ENCODE measurements around the gene FKBP15. TPM values are rescaled to one million over a fixed set of nuclear protein-coding genes. Genes with fewer than 3 reads are reported as not detected.
A peak's percentile ranks its signal among the peaks of the same experiment; 100 is the strongest.

FKBP15 gene
- total RNA-seq, 2 experiments from 2014 or later: 34.0 to 44.2 TPM

DNA sequence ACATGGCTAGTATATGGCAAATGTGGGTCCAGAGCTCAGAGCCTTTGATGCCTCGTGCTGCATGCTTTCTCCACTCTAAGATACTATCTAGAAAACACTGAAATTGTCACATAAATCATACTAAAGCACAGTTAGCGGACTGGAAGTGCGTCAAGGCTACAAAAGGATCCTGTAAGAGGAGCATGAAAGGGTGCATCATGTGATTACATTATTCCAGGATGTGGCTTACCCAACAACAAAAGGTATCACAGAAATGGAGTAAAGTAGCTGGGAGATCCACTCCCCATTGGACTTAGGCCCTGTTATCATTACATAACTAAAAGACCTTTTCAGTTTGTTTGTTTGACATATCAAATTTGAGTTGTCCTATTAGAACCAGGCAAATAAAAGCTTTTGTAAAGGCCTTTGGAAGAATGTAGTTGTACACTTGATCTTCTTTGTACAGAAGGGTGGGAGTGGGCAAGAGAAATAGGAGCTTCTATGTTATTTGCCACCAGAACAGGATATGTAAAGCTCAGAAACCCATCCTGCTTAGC lies 7.1 kb upstream of the FKBP15 start:
- H3K4me3 Mint-ChIP-seq: no peak overlapping the region
- ChIA-PET POLR2A (no interaction called here), CTCF (interaction anchor here (0.6 to 1.4 kb wide), 5 partner anchors 8 to 117 kb away, joined by 3 to 4 read pairs (median 3); no protein-coding TSS in a partner anchor)
- ATAC-seq (no peak), DNase-seq (no peak)
- peaks cover 4% of the 10 kb centered on the region for H3K36me3 Mint-ChIP-seq (ENCODE audit: low read depth)
- intact Hi-C loops (cut with DNase I, micrococcal nuclease): loop anchor here in 1 of 2 experiments (10.0 kb wide), 1 partner anchor 1053 kb away; the partner anchor contains the start of gene SUSD1
- no peaks in the 10 kb centered on the region for H3K9me3 Mint-ChIP-seq (ENCODE audit: low read depth)
- H3K27me3 Mint-ChIP-seq: no peaks in the 10 kb centered on the region
- no peak overlapping the region for H3K27ac Mint-ChIP-seq
- H3K4me1 Mint-ChIP-seq: peaks cover 26% of the 10 kb centered on the region

GRCh38 chr9:113227436-113227835 lies 6.4 kb upstream of the FKBP15 start:
- no peak overlapping the region for H3K27ac Mint-ChIP-seq
- no peaks in the 10 kb centered on the region for H3K9me3 Mint-ChIP-seq (ENCODE audit: low read depth)
- H3K4me3 Mint-ChIP-seq: no peak overlapping the region
- DNase-seq (no peak), ATAC-seq (no peak)
- H3K36me3 Mint-ChIP-seq (ENCODE audit: low read depth): peaks cover 4% of the 10 kb centered on the region
- CTCF ChIA-PET: interaction anchor here (0.6 to 0.9 kb wide), 3 partner anchors 24 to 116 kb away, joined by 3 read pairs; no protein-coding TSS in a partner anchor
- intact Hi-C loops (cut with DNase I, micrococcal nuclease): loop anchor here in 1 of 2 experiments (10.0 kb wide), 1 partner anchor 1053 kb away; the partner anchor contains the start of gene SUSD1
- H3K27me3 Mint-ChIP-seq: no peaks in the 10 kb centered on the region
- peaks cover 27% of the 10 kb centered on the region for H3K4me1 Mint-ChIP-seq
- POLR2A ChIA-PET: no interaction called here

DNA sequence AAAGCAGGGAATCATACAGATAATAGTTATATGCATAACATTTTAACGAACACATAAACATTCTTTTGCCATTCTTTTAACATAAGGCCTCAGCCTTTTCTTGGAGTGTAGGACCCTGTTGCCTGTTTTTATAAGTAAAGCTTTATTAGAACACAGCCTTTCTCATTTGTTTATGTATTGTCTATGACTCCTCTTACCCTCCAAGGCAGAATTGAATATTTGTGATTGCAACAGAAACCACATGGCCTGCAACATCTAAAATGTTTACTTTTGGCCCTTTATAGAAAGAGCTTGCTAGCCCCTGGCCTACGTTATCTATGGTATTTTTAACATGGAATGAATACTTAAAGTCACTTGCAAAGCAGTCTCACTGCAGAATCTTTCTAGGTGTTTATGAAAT lies 2.9 kb upstream of the FKBP15 start:
- Mint-ChIP-seq H3K27ac (no peak overlapping the region), H3K9me3 (ENCODE audit: low read depth) (no peaks in the 10 kb centered on the region), H3K36me3 (ENCODE audit: low read depth) (peaks cover 4% of the 10 kb centered on the region), H3K4me1 (peaks cover 39% of the 10 kb centered on the region), H3K4me3 (no peak overlapping the region), H3K27me3 (no peaks in the 10 kb centered on the region)
- CTCF ChIA-PET: interaction anchor here (0.8 kb wide), 1 partner anchor 50 kb away, joined by 3 read pairs; no protein-coding TSS in a partner anchor
- intact Hi-C loops (cut with DNase I, micrococcal nuclease): loop anchor here (5.0 to 10.0 kb wide), 4 partner anchors 293 to 1327 kb away; partner anchors contain the start of genes SUSD1 (in 1 of the 2) and UGCG (in 1 of the 2)
- DNase-seq (no peak), ATAC-seq (no peak)
- POLR2A ChIA-PET: no interaction called here

DNA sequence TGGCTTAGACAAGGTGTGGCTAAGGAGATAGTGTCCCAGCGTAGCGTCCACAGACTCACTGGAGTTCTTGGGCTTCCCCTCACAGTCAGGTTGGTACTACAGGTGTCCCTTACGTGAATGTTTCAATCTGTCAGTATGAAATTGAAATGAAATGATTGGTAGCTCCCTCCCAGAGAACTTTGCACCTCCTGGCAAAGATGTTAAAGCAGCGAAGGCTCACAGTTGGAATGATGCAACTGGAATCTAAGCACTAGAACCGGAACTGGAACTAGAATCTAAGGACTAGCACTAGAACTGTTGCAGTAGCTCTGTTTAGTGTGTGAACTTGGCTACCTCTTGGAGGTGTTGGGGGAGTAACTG lies 1.4 kb upstream of the FKBP15 start:
- Mint-ChIP-seq H3K9me3 (ENCODE audit: low read depth) (no peaks in the 10 kb centered on the region), H3K36me3 (ENCODE audit: low read depth) (peaks cover 4% of the 10 kb centered on the region), H3K27ac (peak overlapping the region; percentile 93), H3K4me3 (peak overlapping the region; percentile 89), H3K4me1 (peaks cover 42% of the 10 kb centered on the region), H3K27me3 (no peaks in the 10 kb centered on the region)
- POLR2A ChIA-PET: interaction anchor here (1.0 kb wide), 1 partner anchor 188 kb away, joined by 4 read pairs; the partner anchor contains the start of genes C9orf43 and POLE3
- ATAC-seq (no peak), DNase-seq (no peak)
- CTCF ChIA-PET: interaction anchor here (0.6 to 4.8 kb wide), 7 partner anchors 9 to 333 kb away, joined by 3 to 43 read pairs (median 3); partner anchors contain the start of genes ALAD, CDC26 and PRPF4
- intact Hi-C loops (cut with DNase I, micrococcal nuclease): loop anchor here (5.0 to 10.0 kb wide), 4 partner anchors 295 to 1325 kb away; partner anchors contain the start of genes SUSD1 (in 1 of the 2) and UGCG (in 1 of the 2)

- Mint-ChIP-seq H3K4me1 (peaks cover 42% of the 10 kb centered on the region), H3K27ac (peak overlapping the region; percentile 93), H3K9me3 (ENCODE audit: low read depth) (no peaks in the 10 kb centered on the region), H3K4me3 (peak overlapping the region; percentile 89), H3K27me3 (no peaks in the 10 kb centered on the region), H3K36me3 (ENCODE audit: low read depth) (peaks cover 7% of the 10 kb centered on the region)
- POLR2A ChIA-PET: interaction anchor here (0.9 to 1.9 kb wide), 4 partner anchors 47 to 189 kb away, joined by 3 to 9 read pairs (median 4); partner anchors contain the start of genes C9orf43, POLE3 and SLC31A2
- CTCF ChIA-PET: interaction anchor here (0.6 to 4.8 kb wide), 11 partner anchors 8 to 334 kb away, joined by 3 to 43 read pairs (median 4); partner anchors contain the start of genes ALAD, CDC26, PRPF4 and SLC31A2
- ATAC-seq (no peak), DNase-seq (peak; percentile 12)
- intact Hi-C loops (cut with DNase I, micrococcal nuclease): loop anchor here (1.0 to 10.0 kb wide), 16 partner anchors 53 to 1591 kb away; partner anchors contain the start of genes ALAD (in 2 of the 2), C9orf43 (in 2 of the 2), CDC26 (in 2 of the 2) and POLE3 (in 2 of the 2)
Measured at GRCh38 chr9:113221800-113222481, 864 bp upstream of the FKBP15 start.

DNA sequence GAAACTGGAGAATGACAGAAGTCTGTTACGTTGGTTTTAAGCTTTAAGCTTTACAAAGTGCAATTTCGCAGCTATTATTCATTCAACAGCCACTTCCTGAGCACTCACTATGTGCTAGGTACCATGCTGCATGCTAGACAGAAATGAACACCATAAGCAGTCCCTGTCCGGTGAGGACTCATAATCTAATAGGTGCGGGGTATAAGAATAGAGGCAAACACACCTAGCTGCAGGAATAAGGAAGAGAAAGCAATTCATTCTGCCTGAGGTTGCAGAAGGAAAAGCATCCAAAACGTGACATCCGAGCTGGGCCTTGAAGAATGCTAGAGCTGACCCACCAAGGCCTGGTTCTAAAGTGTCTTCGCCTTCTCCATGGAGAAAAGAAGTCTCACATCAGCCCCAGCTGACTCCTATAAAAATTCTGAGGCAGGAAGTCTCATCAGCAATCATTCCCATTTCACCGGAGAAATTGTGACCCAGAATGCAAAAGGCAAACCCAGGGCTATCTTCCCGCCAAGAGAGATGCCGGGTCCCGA lies 542 bp downstream of the FKBP15 start:
- Mint-ChIP-seq H3K36me3 (ENCODE audit: low read depth) (peaks cover 7% of the 10 kb centered on the region), H3K4me3 (peak overlapping the region; percentile 89), H3K27me3 (no peaks in the 10 kb centered on the region), H3K4me1 (peaks cover 46% of the 10 kb centered on the region), H3K9me3 (ENCODE audit: low read depth) (no peaks in the 10 kb centered on the region), H3K27ac (peak overlapping the region; percentile 93)
- intact Hi-C loops (cut with DNase I, micrococcal nuclease): loop anchor here (1.0 to 10.0 kb wide), 16 partner anchors 55 to 1590 kb away; partner anchors contain the start of genes ALAD (in 2 of the 2), C9orf43 (in 2 of the 2), CDC26 (in 2 of the 2) and POLE3 (in 2 of the 2)
- POLR2A ChIA-PET: interaction anchor here (0.6 to 1.9 kb wide), 5 partner anchors 54 to 1014 kb away, joined by 3 to 9 read pairs (median 4); partner anchors contain the start of genes C9orf43, CDC26, POLE3 and SLC31A2
- DNase-seq (peak; percentile 10), ATAC-seq (peak; percentile 27)
- CTCF ChIA-PET: interaction anchor here (0.7 to 4.8 kb wide), 12 partner anchors 8 to 841 kb away, joined by 3 to 43 read pairs (median 4); partner anchors contain the start of genes C9orf43, CDC26, POLE3 and PRPF4

- Mint-ChIP-seq H3K9me3 (ENCODE audit: low read depth) (no peaks in the 10 kb centered on the region), H3K4me1 (peaks cover 49% of the 10 kb centered on the region), H3K27me3 (no peaks in the 10 kb centered on the region), H3K36me3 (ENCODE audit: low read depth) (peaks cover 6% of the 10 kb centered on the region), H3K4me3 (peak overlapping the region; percentile 89), H3K27ac (peak overlapping the region; percentile 93)
- POLR2A ChIA-PET: interaction anchor here (0.6 to 1.9 kb wide), 2 partner anchors 191 to 1015 kb away, joined by 4 to 9 read pairs; partner anchors contain the start of genes C9orf43 and POLE3
- peak; percentile 43 for ATAC-seq
- intact Hi-C loops (cut with DNase I, micrococcal nuclease): loop anchor here (2.0 to 10.0 kb wide), 10 partner anchors 69 to 1589 kb away; partner anchors contain the start of genes C9orf43 (in 1 of the 2), DNAJC25 (in 1 of the 2), KIAA1958 (in 1 of the 2) and POLE3 (in 1 of the 2)
- CTCF ChIA-PET: interaction anchor here (0.7 to 4.8 kb wide), 8 partner anchors 9 to 841 kb away, joined by 3 to 43 read pairs (median 3); partner anchors contain the start of genes CDC26 and PRPF4
- peak; percentile 57 for DNase-seq
Measured at GRCh38 chr9:113219969-113220368, 1.1 kb downstream of the FKBP15 start.

- peak overlapping the region; percentile 93 for H3K27ac Mint-ChIP-seq
- DNase-seq: no peak
- CTCF ChIA-PET: interaction anchor here (0.7 to 4.8 kb wide), 7 partner anchors 9 to 107 kb away, joined by 3 to 43 read pairs (median 3); partner anchors contain the start of genes CDC26 and PRPF4
- H3K4me1 Mint-ChIP-seq: peaks cover 53% of the 10 kb centered on the region
- H3K36me3 Mint-ChIP-seq (ENCODE audit: low read depth): peaks cover 4% of the 10 kb centered on the region
- POLR2A ChIA-PET: no interaction called here
- no peak for ATAC-seq
- no peaks in the 10 kb centered on the region for H3K9me3 Mint-ChIP-seq (ENCODE audit: low read depth)
- no peaks in the 10 kb centered on the region for H3K27me3 Mint-ChIP-seq
- intact Hi-C loops (cut with DNase I, micrococcal nuclease): no loop called here
- peak overlapping the region; percentile 89 for H3K4me3 Mint-ChIP-seq
Measured at GRCh38 chr9:113219186-113219936, 1.7 kb downstream of the FKBP15 start.

GRCh38 chr9:113216406-113216805 lies 4.7 kb downstream of the FKBP15 start:
- Mint-ChIP-seq H3K27me3 (no peaks in the 10 kb centered on the region), H3K36me3 (ENCODE audit: low read depth) (peaks cover 9% of the 10 kb centered on the region), H3K4me1 (peaks cover 36% of the 10 kb centered on the region), H3K9me3 (ENCODE audit: low read depth) (no peaks in the 10 kb centered on the region), H3K4me3 (no peak overlapping the region), H3K27ac (no peak overlapping the region)
- POLR2A ChIA-PET: no interaction called here
- intact Hi-C loops (cut with DNase I, micrococcal nuclease): no loop called here
- DNase-seq (no peak), ATAC-seq (no peak)
- CTCF ChIA-PET: no interaction called here

GRCh38 chr9:113215132-113215531 lies 5.9 kb downstream of the FKBP15 start:
- intact Hi-C loops (cut with DNase I, micrococcal nuclease): no loop called here
- ATAC-seq: peak; percentile 21
- Mint-ChIP-seq H3K36me3 (ENCODE audit: low read depth) (peaks cover 15% of the 10 kb centered on the region), H3K4me1 (peaks cover 34% of the 10 kb centered on the region), H3K27me3 (no peaks in the 10 kb centered on the region), H3K27ac (peak overlapping the region; percentile 7), H3K9me3 (ENCODE audit: low read depth) (no peaks in the 10 kb centered on the region), H3K4me3 (no peak overlapping the region)
- POLR2A ChIA-PET: no interaction called here
- no peak for DNase-seq
- CTCF ChIA-PET: no interaction called here

Data from activated CD4-positive, alpha-beta T cell treated with anti-CD3 and anti-CD28 coated beads for 36 hours (primary cell).